ENCODE results near the gene PRB4.
"Not testable (repeated sequence)": the region's sequence is repeated elsewhere in the genome, so short reads cannot be mapped to it uniquely, and the experiment has no call there.

Gene PRB4

GRCh38 chr12:11310336-11310735, at the start of gene PRB4:
TSS of gene PRB4 (minus strand) at chr12:11310436. CDS start at chr12:11310398, 38 bp downstream.
- DNase-seq: no peak

- not testable (repeated sequence) for DNase-seq
Measured at GRCh38 chr12:11351736-11352135, 41.5 kb upstream of the PRB4 start.

DNA sequence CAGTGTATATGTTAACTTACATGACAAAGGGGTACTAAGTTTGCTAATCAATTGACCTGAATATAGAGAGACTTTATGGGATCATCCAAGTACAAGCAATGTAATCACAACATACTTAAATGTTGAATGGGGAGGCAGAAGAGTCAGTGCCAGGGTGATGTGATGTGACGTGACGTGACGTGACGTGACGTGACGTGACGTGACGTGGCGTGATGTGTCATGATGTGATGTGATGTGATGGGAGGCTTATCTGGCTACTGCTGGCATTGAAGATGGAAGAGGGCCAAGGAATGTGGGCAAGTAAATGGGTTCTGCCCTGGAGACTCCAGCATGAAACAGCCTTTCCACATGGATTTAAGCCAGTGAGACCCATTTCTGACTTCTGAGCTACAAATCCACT, 38.2 kb upstream of the PRB4 start:
- no peak for DNase-seq

DNA sequence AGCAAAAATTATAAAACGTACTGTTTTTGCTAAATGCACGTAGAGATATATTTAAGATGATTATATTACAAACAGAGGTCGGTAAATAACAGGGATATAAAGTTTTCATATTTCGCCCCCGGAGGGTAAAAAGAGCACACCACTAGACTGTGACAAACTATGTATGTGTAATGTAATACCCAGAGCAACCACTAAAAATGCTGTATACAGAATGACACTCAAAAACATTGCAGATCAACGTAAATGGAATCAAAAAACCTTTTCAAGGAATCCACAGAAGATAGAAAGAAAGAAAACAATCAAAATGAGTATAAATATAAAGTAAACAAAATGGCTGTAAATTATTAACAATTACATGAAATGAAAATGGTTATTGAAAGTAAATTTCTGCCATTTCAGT, 37.6 kb upstream of the PRB4 start:
- no peak for DNase-seq

DNA sequence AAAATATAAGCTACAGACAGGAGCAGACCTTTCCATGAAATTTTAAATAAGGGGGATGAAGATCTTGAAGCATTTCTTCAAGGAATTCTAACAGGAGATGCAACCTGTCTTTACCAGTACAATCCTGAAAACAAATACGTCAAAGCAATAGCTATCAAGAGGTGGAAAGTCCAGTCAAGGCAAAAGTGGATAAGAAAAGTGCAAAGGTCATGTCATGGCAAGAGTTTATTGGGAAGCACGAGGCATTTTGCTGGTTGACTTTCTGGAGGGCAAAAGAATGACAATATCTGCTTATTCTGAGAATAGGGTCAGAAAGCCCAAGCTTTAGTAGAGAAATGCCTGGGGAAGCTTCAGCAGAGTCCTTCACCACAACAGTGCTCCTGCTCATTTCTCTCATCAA, 34.3 kb upstream of the PRB4 start:
- no peak for DNase-seq

- DNase-seq: no peak
Measured at GRCh38 chr12:11324426-11324825, 14.2 kb upstream of the PRB4 start.

DNA sequence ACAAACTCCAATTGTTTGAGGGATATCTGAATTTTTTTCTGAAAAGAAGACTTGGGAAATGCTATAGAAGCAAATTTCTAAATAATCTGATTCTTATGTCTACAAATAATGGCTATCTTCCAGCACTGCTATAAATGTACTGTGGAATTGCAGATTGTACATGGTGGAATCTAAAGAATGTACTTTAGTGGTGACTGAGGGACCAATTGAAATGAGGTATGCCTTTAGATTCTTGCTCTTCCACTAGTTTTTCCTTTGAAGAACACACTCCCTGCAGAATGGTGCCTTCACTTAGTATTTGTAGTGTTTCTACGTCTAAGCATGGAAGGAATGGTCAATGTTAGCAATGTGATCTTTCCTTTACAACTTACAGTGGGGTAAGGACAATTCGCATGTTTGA, 11.7 kb upstream of the PRB4 start:
- DNase-seq: no peak

DNA sequence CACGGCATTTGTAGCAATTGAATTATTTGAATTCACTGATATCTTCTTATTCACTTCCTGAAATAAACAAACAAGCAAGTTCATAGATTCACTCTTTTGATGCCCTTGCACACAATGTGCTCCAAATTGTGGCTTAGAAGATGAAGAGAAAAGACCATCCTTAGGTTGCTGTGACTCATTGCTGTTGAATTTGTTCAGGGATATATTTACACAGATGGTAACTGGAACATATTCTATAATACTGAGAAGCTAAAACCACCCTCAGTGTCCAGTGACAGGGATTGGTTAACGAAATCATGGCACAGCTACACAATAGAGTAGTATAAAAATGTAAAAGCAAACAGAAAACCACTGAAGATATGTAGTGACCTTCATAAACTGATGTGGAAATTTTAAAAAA, 3.1 kb downstream of the PRB4 start:
- no peak for DNase-seq

GRCh38 chr12:11273449-11273848, 36.8 kb downstream of the PRB4 start:
- no peak for DNase-seq

DNA sequence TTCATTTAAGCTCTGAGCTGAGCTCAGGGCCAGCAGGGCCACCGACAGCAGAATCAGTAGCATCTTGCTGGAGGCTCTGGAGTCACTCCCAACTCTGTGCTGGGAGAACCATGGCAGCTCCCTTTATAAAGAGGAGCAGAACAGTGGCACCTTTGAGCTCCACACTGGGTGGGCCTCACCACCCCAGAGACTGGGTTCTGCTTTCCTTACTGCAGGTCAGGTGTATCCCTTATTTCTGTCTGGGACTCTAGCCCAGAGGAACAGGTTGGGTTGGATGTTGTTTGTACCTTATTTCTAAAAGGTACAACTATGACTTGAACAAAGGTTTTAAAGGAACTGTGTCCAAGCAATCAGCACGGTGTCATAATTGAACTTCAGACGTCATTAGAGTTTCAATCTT, 40.6 kb downstream of the PRB4 start, which contains the start of gene PRB3:
TSS of gene PRB3 (minus strand) at position 101 of the 400 bp plus-strand sequence. CDS start at position 63, 38 bp downstream.
- no peak for DNase-seq

- no peak for DNase-seq
Measured at GRCh38 chr12:11264501-11264900, 45.7 kb downstream of the PRB4 start.
